ENCODE measurements around the gene SLFN12L.
"Not testable (repeated sequence)": the region's sequence is repeated elsewhere in the genome, so short reads cannot be mapped to it uniquely, and the experiment has no call there.

Gene SLFN12L

DNA sequence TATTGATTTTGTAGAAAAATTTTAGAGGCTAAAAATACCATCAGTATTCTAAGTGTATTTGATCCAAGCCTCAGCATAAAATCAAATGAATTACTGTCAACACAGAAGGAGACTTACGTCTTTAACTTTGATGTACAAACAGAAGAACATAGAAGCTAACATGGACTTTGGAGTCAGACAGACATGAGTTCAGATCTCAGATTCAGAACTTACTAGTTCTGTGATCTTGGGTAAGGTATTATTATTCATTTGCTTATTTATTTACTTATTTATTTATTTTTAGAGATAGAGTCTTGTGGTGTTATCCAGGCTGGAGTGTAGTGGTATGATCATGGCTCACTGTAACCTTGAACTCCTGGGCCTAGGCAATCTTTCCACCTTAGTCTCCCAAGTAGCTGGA lies 4.0 kb upstream of the SLFN12L start:
- DNase-seq, result no peak

DNA sequence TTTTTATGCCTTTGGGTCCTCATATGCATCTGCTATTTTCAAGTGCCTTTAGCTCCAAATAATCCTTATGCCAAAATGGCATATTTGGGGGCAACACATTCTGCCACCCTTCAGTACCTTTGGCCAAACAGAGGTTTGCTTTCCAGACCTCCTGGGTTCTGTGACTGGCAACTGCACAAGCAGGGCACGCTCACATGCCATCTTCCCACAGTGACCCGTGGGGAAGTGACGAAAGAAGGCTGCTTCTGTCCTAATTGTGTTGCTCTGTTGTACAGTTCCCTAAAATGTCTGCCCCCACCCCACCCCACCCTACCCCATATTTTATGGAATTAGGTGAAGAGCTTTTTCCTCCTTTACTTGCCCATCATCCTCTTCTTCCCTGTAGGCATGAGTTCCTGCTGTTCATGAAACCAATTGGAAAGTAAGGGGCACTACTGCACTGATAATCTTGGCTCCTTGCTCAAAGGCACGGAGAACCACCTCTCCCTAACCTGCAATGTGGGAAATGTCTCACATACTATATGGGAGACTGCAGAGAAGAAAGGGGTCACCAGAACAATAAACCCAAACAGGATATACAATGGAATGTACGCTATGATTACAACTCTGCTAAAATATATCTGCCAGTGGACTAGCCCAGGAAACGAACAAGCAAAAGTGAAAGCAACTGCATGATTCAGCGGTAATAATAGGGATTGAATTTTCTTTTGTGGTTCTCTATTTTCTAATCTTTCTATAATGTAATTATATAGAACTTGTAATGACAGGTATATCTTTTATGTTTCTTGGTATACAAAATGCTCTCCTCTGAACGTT lies 3.3 kb upstream of the SLFN12L start:
- DNase-seq, result peak; percentile 85 to 88

DNA sequence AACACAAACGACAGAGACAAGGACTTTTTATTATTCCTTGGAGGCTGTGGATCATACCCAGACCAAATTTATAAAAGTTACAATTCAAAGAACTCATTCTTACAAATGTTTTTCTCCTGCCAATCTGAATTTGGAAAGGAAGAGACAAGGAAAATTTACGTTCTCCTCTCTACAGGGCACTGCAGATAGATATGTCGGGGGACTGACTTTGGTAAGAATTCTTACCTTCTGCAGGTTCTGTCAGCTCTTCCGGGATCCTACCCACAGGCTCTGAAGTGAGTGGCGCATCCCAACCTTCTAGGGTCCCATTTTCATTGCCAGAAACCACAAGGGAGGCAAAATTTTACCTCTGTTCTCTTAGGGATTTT lies 2.2 kb upstream of the SLFN12L start:
- no peak for DNase-seq

GRCh38 chr17:35536664-35537171 lies 760 bp downstream of the SLFN12L start:
- DNase-seq, result no peak

DNA sequence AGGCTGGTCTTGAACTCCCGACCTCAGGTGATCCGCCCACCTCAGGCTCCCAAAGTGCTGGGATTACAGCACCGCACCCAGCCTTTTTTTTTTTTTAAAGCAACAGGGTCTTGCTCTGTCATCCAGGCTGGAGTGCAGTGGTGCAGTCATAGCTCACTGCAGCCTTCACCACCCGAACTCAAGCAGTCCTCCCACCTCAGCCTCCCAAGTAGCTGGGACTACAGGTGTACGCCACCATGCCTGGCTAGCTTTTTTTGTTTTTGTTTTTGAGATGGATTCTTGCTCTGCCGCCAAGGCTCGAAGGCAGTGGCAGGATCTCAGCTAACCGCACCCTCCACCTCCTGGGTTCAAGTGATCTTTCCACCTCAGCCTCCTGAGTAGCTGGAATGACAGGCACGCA lies 2.1 kb downstream of the SLFN12L start:
- DNase-seq, result not testable (repeated sequence)

DNA sequence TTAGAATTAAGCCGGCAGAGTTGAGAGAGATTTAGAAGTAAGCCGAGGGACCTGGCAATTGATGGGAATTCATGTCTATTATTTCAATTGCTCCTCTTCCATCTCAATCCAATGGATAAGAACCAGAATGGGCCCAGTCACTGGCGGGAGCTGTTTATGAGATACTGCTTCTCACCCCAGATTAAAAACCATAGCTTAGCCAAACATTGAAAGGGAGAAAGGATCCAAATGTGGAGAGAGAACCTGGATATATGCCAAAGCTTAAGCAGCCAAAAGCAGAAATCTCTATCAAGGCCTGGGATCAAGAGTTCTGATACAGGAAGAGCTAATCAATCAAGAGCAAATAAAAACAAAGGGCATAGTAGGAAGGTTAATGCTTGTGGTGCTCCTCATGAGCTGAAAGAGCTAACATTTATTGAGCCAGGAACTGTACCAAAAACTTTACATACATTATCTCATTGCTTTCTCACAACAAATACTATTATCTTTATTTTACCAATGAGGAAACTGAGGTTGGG lies 2.8 kb downstream of the SLFN12L start:
- no peak for DNase-seq

- DNase-seq, result no peak
Observed at GRCh38 chr17:35531160-35531559, 6.3 kb downstream of the SLFN12L start.

GRCh38 chr17:35529866-35530265 lies 7.6 kb downstream of the SLFN12L start:
- no peak for DNase-seq

DNA sequence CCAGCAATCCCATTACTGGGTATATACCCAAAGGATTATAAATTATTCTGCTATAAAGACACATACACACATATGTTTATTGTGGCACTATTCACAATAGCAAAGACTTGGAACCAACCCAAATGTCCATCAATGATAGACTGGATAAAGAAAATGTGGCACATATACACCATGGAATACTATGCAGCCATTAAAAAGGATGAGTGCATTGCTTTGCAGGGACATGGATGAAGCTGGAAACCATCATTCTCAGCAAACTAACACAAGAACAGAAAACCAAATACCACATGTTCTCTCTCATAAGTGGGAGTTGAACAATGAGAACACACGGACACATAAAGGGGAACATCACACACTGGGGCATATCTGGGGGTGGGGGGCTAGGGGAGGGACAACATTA lies 8.2 kb downstream of the SLFN12L start:
- not testable (repeated sequence) for DNase-seq

GRCh38 chr17:35523296-35523695 lies 14.2 kb downstream of the SLFN12L start:
- DNase-seq, result peak in 1 of 2 donors; percentile 21

GRCh38 chr17:35521654-35522256 lies 15.7 kb downstream of the SLFN12L start:
- DNase-seq, result not testable (repeated sequence)

GRCh38 chr17:35521150-35521549 lies 16.3 kb downstream of the SLFN12L start:
- DNase-seq, result no peak

- no peak for DNase-seq
Observed at GRCh38 chr17:35519906-35520442, 17.5 kb downstream of the SLFN12L start.

DNA sequence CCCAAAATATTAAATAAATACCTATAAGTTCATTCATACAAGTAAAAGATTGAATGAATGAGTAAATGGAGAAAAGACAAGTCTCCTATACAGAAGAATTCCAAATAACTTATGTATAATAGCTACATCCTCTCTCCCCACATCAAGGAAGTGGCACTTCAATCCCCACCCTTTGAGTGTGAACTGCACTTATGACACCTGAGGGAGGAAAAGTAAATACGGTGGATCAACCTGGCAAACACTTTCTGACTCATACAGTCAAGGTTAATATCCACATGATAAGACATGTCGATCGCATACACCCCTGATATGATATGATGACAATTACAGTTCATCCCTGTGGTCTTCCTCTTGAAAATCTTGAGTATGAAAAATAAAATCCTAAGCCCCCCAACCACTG lies 18.0 kb downstream of the SLFN12L start:
- no peak for DNase-seq

DNA sequence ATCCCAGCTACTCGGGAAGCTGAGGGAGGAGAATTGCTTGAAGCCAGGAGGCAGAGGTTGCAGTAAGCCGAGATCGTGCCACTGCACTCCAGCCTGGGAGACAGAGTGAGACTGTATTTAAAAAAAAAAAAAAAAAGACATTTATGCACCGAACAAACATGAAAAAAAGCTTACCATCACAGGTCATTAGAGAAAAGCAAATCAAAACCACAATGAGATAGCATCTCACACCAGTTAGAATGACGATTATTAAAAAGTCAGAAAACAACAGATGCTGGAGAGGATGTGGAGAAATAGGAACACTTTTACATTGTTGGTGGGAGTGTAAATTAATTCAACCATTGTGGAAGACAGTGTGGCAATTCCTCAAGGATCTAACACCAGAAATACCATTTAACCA lies 19.0 kb downstream of the SLFN12L start:
- DNase-seq, result not testable (repeated sequence)

DNA sequence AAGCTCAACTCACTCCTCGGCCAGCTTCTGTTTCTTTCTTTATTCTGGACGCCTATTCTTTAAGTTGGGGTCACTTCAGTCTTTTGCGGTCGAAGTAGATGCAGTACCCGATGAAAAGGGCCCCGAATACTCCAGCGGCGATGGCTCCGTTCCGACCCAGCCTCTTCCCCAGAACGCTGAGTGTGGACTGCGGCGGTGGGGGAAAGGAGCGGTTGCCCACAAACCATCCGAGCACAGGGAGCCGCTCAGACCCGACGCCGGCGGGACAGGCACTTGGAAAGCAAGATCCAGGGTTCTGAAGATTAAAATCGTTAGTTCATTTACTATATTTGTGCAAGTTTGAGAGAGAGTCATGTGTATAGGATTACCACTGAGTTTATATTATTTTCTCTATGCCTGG lies 22.5 kb downstream of the SLFN12L start:
- DNase-seq, result no peak

DNA sequence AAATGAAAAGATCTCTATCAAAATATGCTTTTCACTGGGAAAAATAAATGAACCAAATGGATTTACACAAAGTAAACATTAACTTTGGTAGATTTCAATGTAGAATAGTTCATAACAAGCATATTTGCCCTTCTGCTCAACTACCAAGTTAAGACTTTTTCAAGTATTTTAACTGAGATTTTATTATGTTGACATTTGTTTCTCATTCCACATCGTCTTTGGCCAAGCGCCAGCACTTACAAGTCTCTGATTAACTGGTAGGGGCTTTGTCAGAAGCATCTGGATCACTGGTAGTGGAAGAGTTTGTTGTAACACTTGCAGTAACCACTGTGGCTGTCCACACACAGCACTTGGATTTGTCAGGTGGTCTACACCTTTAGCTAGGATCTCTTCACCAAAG lies 22.9 kb downstream of the SLFN12L start:
- DNase-seq, result no peak

DNA sequence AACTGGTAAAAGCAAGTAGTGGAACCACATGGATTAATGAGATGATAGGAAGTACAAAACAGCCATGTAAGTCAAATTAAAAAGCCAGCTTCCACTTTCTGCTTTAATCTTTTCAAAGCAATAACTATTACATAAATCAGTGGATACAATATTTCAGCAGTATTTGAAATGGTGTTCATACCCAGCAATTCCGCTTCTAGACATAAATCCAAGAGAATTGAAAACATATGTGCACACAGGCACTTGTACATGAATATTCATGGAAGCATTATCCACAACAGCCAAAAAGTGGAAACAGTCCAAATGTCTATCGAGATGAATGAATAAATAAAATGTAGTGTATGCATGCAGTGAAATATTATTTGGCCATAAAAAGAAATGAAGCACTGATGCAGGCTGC lies 27.4 kb downstream of the SLFN12L start:
- no peak for DNase-seq

GRCh38 chr17:35507714-35508113 lies 29.8 kb downstream of the SLFN12L start:
- DNase-seq, result not testable (repeated sequence)

DNA sequence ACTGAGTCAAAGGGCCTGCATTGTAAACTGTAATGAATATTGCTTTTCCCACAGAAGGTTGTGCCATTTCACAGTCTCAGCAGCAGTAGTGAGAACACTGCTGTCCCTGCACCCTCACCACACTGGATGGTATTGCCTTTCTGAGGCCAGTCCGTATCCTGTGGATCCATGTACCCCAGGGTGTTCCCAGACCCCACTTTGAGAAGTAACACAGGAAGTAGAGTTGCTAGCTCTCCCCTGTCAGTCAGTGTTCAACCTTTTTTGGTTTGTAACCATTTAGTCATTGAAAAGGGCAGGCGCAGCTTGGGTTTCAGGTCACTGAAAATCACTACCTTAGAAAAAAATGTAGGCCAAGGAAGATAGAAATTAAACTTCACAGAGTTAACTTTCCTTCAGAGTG lies 37.9 kb downstream of the SLFN12L start:
- DNase-seq, result no peak

- no peak for DNase-seq
Observed at GRCh38 chr17:35498448-35499178, 38.9 kb downstream of the SLFN12L start.

DNA sequence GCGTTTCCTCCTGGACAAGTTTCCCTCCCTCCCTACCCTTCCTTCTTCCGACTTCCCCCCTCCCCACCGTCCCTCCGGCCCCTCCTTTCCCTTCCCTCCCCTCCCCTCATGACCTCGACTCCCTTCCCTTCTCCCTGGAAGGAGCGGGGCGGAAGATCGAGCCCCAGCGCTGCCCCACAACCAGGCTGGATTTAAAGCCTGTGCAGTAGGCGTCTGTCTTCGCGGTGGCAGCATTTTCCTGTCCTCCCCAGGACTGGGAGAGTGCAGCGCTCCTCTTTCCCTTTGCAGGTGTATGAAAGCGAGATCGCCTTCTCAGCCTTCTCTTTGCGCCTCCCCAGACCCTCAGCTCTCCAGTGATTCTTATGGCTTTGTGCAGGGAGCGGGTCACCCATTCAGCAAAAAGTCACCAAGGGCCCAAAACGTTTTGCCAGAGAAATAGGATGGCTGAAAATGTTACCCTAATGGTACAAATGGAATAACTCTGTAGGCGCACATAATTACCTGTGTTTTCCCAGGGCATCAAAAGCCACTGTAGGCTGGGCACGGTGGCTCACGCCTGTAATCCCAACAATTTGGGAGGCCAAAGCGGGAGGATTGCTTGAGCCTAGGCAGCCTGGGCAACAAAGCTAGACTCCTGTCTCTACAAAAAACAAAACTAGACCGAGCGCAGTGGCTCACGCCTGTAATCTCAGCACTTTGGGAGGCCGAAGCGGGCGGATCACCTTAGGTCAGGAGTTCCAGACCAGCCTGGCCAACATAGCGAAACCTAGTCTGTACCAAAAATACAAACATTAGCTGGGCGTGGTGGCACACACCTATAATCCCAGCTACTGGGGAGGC lies 40.8 kb downstream of the SLFN12L start:
- no peak for DNase-seq
